GM10248 (cell line): Measurements from ENCODE around the gene UXT.

Experiments used
- CTCF ChIA-PET: fragments of 300-600 bp; sonication (Branson Sonifier 250); formaldehyde crosslinking; extraction: SDS; loops from one replicate; lab custom pipeline; 2021; ENCODE audit warnings: antibody characterized with exemption; lab: Yijun Ruan, JAX
- POLR2A ChIA-PET: fragments of 350-650 bp; sonication (Branson Sonifier 250); formaldehyde crosslinking; extraction: SDS; loops from one replicate; lab custom pipeline; 2020; ENCODE audit warnings: antibody characterized with exemption; lab: Yijun Ruan, JAX
- DNase-seq: peaks from one replicate; pipeline ENCODE4 v3.0.0; 2012; ENCODE audit errors: extremely low spot score
- TF ChIP-seq, protein P1 (sequence below): IDR thresholded peaks from 2 replicates; pipeline ENCODE4 v1.5.1; 2012; ENCODE audit warnings: mild to moderate bottlenecking, low read depth; ENCODE audit errors: extremely low read depth, missing control alignments, control extremely low read depth

UXT gene

DNA sequence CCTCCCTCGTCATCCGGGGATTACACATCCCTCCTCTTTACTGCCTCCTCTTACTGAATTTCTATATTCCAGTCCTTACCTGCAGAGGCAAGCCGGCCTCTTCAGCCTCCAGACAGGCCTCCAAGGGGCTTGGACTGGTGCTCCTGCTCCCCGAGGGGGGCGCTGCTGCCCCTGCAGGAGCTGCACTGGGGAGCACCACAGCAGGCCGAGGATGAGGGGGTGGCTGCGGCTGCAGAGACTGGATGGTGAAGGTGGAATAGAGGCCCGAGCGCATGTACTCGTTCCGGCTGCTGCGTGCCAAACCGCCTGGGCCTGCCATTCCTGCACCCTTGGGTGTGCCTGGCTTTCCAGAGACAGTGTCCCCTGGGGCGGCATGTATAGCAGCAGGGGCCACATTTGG lies 20.2 kb downstream of the UXT start:
- ChIA-PET CTCF (interaction anchor here (1.9 kb wide), 1 partner anchor 9 kb away, joined by 7 read pairs; no protein-coding TSS in a partner anchor), POLR2A (no interaction called here)
- no peak for DNase-seq

DNA sequence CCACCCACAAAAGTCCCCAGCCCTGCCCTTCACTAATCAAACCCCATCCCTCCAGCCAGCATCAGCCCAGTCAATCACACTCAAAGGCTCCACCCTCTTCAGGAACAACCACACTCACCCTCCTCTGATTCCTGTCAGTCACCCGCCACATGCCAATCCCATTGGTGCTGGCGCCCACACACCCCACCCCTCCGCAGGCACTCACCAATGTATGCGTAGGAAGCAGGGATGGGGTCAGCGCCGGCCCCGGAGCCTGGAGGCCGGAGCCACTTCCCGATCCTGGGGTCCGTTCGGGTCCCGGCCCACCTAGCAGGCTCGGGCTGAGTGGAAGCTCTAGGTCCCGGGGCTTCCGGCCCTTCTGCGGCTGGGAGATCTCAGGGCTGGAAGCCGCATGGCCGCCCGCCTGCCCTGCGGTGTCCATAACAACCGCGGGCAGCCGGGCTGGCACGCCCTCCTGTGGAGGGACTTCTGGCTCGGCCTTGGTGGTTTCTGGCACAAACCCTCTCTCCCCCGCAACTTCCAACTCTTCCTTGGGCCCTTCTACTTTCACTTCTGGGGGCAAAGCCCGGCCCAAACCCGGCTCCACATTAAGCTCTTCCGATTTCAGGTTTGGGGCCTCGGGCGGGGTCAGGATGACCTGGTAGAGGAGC lies 21.3 kb downstream of the UXT start:
- TF ChIP-seq, protein P1, sequence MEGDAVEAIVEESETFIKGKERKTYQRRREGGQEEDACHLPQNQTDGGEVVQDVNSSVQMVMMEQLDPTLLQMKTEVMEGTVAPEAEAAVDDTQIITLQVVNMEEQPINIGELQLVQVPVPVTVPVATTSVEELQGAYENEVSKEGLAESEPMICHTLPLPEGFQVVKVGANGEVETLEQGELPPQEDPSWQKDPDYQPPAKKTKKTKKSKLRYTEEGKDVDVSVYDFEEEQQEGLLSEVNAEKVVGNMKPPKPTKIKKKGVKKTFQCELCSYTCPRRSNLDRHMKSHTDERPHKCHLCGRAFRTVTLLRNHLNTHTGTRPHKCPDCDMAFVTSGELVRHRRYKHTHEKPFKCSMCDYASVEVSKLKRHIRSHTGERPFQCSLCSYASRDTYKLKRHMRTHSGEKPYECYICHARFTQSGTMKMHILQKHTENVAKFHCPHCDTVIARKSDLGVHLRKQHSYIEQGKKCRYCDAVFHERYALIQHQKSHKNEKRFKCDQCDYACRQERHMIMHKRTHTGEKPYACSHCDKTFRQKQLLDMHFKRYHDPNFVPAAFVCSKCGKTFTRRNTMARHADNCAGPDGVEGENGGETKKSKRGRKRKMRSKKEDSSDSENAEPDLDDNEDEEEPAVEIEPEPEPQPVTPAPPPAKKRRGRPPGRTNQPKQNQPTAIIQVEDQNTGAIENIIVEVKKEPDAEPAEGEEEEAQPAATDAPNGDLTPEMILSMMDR = no peak
- ChIA-PET POLR2A (no interaction called here), CTCF (interaction anchor here (1.4 to 1.9 kb wide), 2 partner anchors 9 to 10 kb away, joined by 4 to 7 read pairs; no protein-coding TSS in a partner anchor)
- peak; percentile 66 for DNase-seq

More for the DNA sequence above, 20.2 kb downstream of the UXT start:
- TF ChIP-seq, protein P1 = no peak

DNA sequence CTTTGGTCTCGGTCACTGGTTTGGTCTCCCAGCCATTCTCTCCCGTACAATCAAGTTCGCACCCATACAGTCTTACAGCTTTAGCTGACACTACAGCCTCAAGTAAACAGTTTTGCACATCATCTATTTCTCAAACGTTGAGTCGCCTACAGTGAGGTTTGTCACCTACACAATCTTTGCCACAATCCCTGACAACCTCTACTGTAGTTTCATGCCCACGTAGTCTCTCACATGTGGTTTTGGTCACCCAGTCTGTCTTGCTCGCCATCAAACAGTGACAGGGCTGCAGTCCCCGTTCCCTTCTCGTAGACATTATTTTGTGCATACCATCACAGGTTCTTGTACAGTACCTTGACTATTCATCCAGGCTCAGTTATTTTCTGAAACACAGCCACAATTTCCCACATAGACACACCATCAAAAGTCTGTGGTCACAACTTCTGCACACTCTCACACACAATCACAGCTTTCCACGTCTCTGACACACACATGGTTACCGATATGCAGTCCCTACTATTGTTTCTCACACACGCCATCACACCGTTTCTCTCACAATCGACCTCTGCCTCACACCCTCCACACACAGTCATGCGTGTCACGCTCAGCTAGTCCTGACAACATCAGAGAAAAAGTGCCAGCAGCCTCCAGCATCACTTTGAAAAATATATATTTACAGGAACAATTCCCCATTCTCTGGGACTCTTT lies 24.0 kb downstream of the UXT start:
- TF ChIP-seq, protein P1 = no peak
- DNase-seq = no peak
- CTCF ChIA-PET = no interaction called here
- POLR2A ChIA-PET = no interaction called here

DNA sequence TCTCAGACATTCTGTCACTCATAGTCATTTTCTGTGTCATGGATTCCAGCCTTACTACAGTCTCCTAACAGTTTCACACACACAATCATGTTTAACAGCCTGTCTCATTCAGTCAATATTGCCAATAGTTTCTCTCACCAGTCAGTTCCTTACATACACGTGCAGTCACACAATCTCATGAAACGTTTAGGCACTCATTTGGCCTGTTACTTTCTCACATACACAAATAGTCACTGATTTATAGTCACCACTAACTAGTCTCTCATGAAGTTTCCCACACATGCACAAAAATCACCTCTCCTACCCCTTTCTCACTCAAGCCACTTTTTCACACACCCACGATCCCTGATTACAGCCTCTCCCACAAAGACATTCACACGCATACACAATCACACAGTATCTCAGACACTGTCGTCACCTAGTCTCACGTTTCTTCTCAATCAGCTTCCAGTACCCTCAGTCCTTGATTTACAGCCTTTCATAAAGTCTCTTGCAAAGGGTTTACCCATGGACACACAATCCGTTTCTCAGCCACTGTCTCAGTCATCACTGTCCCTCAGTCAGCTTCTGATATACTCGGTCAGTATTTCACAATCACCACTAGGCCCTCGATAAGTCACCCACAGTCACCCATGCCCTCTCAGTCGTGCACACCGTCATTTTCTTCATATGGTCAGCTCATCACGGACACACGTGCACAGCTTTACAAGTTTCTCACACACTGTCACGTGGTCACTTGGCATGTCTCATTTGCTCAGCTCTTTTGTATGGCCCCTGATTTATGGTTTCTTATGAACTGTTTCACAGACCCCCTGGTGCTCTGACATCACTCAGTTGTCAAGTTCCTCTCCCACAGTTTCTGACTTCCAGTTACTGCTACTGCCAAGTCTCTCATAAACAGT lies 25.0 kb downstream of the UXT start:
- TF ChIP-seq, protein P1 = no peak
- ChIA-PET POLR2A (no interaction called here), CTCF (no interaction called here)
- no peak for DNase-seq

DNA sequence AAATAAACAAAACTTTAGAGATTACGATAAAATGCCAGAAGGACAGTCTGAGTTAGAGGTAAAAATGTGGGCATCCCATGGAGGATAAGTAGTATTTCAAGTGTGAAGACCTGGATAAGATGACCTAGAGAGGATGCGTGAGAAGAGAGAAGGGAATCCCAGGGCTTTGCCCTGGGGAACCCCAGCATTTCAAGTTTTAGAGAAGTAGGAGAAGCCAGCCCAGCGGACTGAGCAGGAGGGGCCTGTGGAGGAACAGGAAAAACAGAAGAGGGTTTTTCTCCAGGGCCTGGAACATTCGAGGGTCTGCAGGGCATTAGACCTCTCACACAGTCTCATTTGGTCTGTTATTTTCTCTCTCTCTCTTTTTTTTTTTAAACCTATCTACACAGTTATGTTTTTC lies 26.3 kb downstream of the UXT start:
- no peak for DNase-seq
- CTCF ChIA-PET = no interaction called here
- POLR2A ChIA-PET = no interaction called here
- TF ChIP-seq, protein P1 = no peak

DNA sequence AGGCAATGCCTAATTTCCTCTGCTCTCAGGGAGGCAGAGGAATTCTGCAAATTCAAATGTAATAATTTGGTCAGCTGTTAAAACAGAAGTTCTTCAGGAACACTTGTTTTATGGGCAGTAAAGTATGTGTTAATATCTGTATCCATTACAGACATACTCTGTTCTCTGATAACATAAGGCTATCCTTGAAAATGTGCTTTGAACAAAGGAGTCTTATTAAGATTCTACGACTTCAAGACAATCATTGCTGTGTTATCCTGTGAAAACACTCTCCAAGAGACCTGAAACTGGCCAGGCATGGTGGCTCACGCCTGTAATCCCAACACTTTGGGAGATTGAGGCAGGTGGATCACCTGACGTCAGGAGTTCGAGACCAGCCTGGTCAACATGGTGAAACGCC lies 27.3 kb downstream of the UXT start:
- ChIA-PET POLR2A (no interaction called here), CTCF (interaction anchor here (1.6 kb wide), 1 partner anchor 12 kb away, joined by 7 read pairs; no protein-coding TSS in a partner anchor)
- DNase-seq = no peak
- TF ChIP-seq, protein P1 = no peak
